H9 (cell line): Measurements from ENCODE around the gene N4BP3. TPM values are rescaled to one million over a fixed set of nuclear protein-coding genes. Genes with fewer than 3 reads are reported as not detected.

Experiments
- DNase-seq: peaks from one replicate; pipeline ENCODE4 v3.0.0-alpha.2; 2017
- H2AFZ ChIP-seq: one replicate; pipeline ENCODE4 v1.6.1; 2013; ENCODE audit warnings: mild to moderate bottlenecking, low read length, control low read depth, moderate library complexity
- H2AK5ac ChIP-seq: 2 replicates; pipeline ENCODE4 v1.6.1; 2013; ENCODE audit warnings: low read length, control low read depth, mixed read lengths; ENCODE audit not compliant: insufficient read length
- H2BK120ac ChIP-seq: one replicate; pipeline ENCODE4 v1.6.1; 2013; ENCODE audit warnings: low read depth, mild to moderate bottlenecking, low read length, control low read depth, inconsistent platforms; ENCODE audit not compliant: poor library complexity, severe bottlenecking
- H2BK12ac ChIP-seq: 2 replicates; pipeline ENCODE4 v1.6.1; 2013; ENCODE audit warnings: low read length, control low read depth, mixed read lengths, low read depth; ENCODE audit not compliant: insufficient read length
- H2BK15ac ChIP-seq: 2 replicates; pipeline ENCODE4 v1.6.1; 2013; ENCODE audit warnings: low read depth, low read length, control low read depth
- H2BK20ac ChIP-seq: one replicate; pipeline ENCODE4 v1.6.1; 2013; ENCODE audit warnings: low read depth, mild to moderate bottlenecking, low read length, control low read depth, inconsistent platforms; ENCODE audit not compliant: poor library complexity, severe bottlenecking
- H2BK5ac ChIP-seq: 2 replicates; pipeline ENCODE4 v1.6.1; 2013; ENCODE audit warnings: low read length, control low read depth, mixed read lengths; ENCODE audit not compliant: insufficient read length
- H3K14ac ChIP-seq: 2 replicates; pipeline ENCODE4 v1.6.1; 2013; ENCODE audit warnings: low read length, control low read depth; ENCODE audit not compliant: insufficient read depth
- H3K18ac ChIP-seq: 2 replicates; pipeline ENCODE4 v1.6.1; 2013; ENCODE audit warnings: low read depth, mild to moderate bottlenecking, mixed read lengths, low read length, control low read depth; ENCODE audit not compliant: insufficient read length
- H3K23ac ChIP-seq: 2 replicates; pipeline ENCODE4 v1.6.1; 2013; ENCODE audit warnings: low read length, control low read depth, mixed read lengths, low read depth; ENCODE audit not compliant: insufficient read length
- H3K23me2 ChIP-seq: 2 replicates; pipeline ENCODE4 v1.6.1; 2013; ENCODE audit warnings: low read depth, mild to moderate bottlenecking, mixed read lengths, low read length, control low read depth; ENCODE audit not compliant: insufficient read length, poor library complexity, severe bottlenecking
- H3K27ac ChIP-seq: 2 replicates; pipeline ENCODE4 v1.5.1; 2013; ENCODE audit warnings: low read length, control low read depth, mixed read lengths, low read depth; ENCODE audit not compliant: insufficient read length
- H3K27me3 ChIP-seq: 2 replicates; pipeline ENCODE4 v1.6.1; 2013; ENCODE audit warnings: low read length, control low read depth, inconsistent platforms; ENCODE audit not compliant: insufficient read depth
- H3K4ac ChIP-seq: 2 replicates; pipeline ENCODE4 v1.6.1; 2013; ENCODE audit warnings: low read depth, mild to moderate bottlenecking, control low read depth, inconsistent platforms, low read length, moderate library complexity
- H3K4me1 ChIP-seq: 2 replicates; pipeline ENCODE4 v1.6.1; 2013; ENCODE audit warnings: low read length, control low read depth, inconsistent platforms; ENCODE audit not compliant: insufficient read depth
- H3K4me2 ChIP-seq: 2 replicates; pipeline ENCODE4 v1.6.1; 2013; ENCODE audit warnings: low read length, control low read depth, mixed read lengths; ENCODE audit not compliant: insufficient read length, insufficient read depth
- H3K56ac ChIP-seq: 2 replicates; pipeline ENCODE4 v1.6.1; 2013; ENCODE audit warnings: low read depth, mild to moderate bottlenecking, mixed read lengths, low read length, control low read depth; ENCODE audit not compliant: insufficient read length
- H3K79me1 ChIP-seq: 2 replicates; pipeline ENCODE4 v1.6.1; 2013; ENCODE audit warnings: low read depth, mild to moderate bottlenecking, moderate library complexity, low read length, control low read depth, inconsistent platforms; ENCODE audit not compliant: insufficient read depth, poor library complexity, severe bottlenecking
- H3K79me2 ChIP-seq: 2 replicates; pipeline ENCODE4 v1.6.1; 2013; ENCODE audit warnings: low read length, control low read depth, inconsistent platforms; ENCODE audit not compliant: insufficient read depth
- H3K9ac ChIP-seq: 2 replicates; pipeline ENCODE4 v1.6.1; 2013; ENCODE audit warnings: low read length, control low read depth, mixed read lengths; ENCODE audit not compliant: insufficient read length; ENCODE audit errors: extremely low read depth
- H3K9me3 ChIP-seq: one replicate; pipeline ENCODE4 v1.6.1; 2013; ENCODE audit warnings: low read depth, low read length, inconsistent platforms; ENCODE audit not compliant: control insufficient read depth
- H3T11ph ChIP-seq: one replicate; pipeline ENCODE4 v1.6.1; 2013; ENCODE audit warnings: mild to moderate bottlenecking, low read length, control low read depth, inconsistent platforms
- H4K20me1 ChIP-seq: one replicate; pipeline ENCODE4 v1.6.1; 2013; ENCODE audit not compliant: control insufficient read depth, insufficient read length, insufficient read depth
- H4K5ac ChIP-seq: 2 replicates; pipeline ENCODE4 v1.6.1; 2013; ENCODE audit warnings: low read depth, mild to moderate bottlenecking, mixed read lengths, low read length, control low read depth; ENCODE audit not compliant: insufficient read length
- H4K8ac ChIP-seq: replicated peaks from 2 replicates; pipeline ENCODE4 v1.6.1; 2013; ENCODE audit warnings: low read length, control low read depth, mixed read lengths, low read depth; ENCODE audit not compliant: insufficient read length
- H4K91ac ChIP-seq: 2 replicates; pipeline ENCODE4 v1.6.1; 2013; ENCODE audit warnings: low read depth, mild to moderate bottlenecking, moderate library complexity, mixed read lengths, low read length, control low read depth; ENCODE audit not compliant: insufficient read length
- H3K27ac Mint-ChIP-seq, 3 experiments: 2 replicates in 2 of 3; 3 replicates in 1 of 3; pipeline ENCODE4 v1.8.0; 2020 to 2021; ENCODE audit warnings: mixed read lengths in 3 of 3, mild to moderate bottlenecking in 1 of 3, moderate library complexity in 1 of 3
- H3K27me3 Mint-ChIP-seq: 2 replicates; pipeline ENCODE4 v1.8.0; 2021; ENCODE audit warnings: low read depth, mild to moderate bottlenecking, moderate library complexity, mixed read lengths
- H3K36me3 Mint-ChIP-seq, 3 experiments: 2 replicates in 2 of 3; 3 replicates in 1 of 3; pipeline ENCODE4 v1.8.0; 2020 to 2021; ENCODE audit warnings: low read depth in 3 of 3, mixed read lengths in 3 of 3; ENCODE audit not compliant: insufficient read depth in 1 of 3
- H3K4me1 Mint-ChIP-seq, 2 experiments: 2 replicates each; pipeline ENCODE4 v1.8.0; 2020; ENCODE audit warnings: mixed read lengths in 2 of 2
- H3K4me3 Mint-ChIP-seq, 2 experiments: 2 replicates in 1 of 2; 3 replicates in 1 of 2; pipeline ENCODE4 v1.8.0; 2020 to 2021; ENCODE audit warnings: mild to moderate bottlenecking in 2 of 2, mixed read lengths in 2 of 2, moderate library complexity in 1 of 2
- H3K9me3 Mint-ChIP-seq, 2 experiments: 2 replicates in 1 of 2; 3 replicates in 1 of 2; pipeline ENCODE4 v1.8.0; 2020; ENCODE audit warnings: mild to moderate bottlenecking in 2 of 2, mixed read lengths in 2 of 2, moderate library complexity in 1 of 2
- WGBS: extraction: QIAGEN DNeasy Blood & Tissue Kit; methylation state at CpG from one replicate; pipeline ENCODE4 v1.1.7; 2013; ENCODE audit warnings: missing lambda C conversion rate, low lambda C conversion rate, mixed read lengths; ENCODE audit not compliant: insufficient read length; ENCODE audit errors: extremely low coverage; 5-methylcytosine and 5-hydroxymethylcytosine counted together
- total RNA-seq: library from RNA; stranded (reverse); gene quantifications from 2 replicates; pipeline ENCODE4 v1.2.1, GENCODE V29; 2021
- TF ChIP-seq, protein P1 (sequence below): fragments of 200-600 bp; sonication (generic); conservative IDR thresholded peaks from 3 replicates; pipeline ENCODE4 v1.8.0; 2021; ENCODE audit warnings: antibody characterized with exemption, mild to moderate bottlenecking

The N4BP3 gene
- total RNA-seq, 1 experiment from 2014 or later, result 32.1 TPM

DNA sequence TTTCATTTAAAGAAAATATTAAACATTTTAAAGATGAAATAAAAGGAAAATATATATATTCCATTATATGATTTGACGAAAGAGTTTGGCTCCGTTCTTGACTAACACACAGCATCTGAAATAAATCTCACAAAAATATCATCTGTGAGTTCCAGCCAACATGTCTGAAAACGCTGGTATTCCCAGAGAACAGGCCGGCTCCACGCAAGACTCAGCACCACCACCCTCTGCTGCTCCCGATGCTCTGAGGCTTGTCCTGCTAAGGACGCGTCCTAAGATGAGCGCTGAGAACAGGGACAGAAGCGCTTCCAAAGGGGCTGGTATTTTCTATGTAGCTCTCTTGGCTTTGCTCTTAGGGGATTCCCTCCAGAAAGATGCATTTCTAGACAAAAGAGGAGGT, 40.6 kb upstream of the N4BP3 start:
- Histone ChIP-seq H3K79me2 (no peaks in the 10 kb centered on the region), H3K9ac (no peak overlapping the region), H4K91ac (no peak overlapping the region), H2BK5ac (no peak overlapping the region), H4K5ac (no peak overlapping the region), H3K23me2 (no peaks in the 10 kb centered on the region), H4K20me1 (no peaks in the 10 kb centered on the region), H3K27ac (no peak overlapping the region), H3K23ac (no peak overlapping the region), H3K27me3 (no peaks in the 10 kb centered on the region; the same call in 1 of the 2 replicates), H2BK12ac (no peak overlapping the region), H3K14ac (no peak overlapping the region), H2BK15ac (no peak overlapping the region), H3K4me2 (no peak overlapping the region), H3T11ph (no peak overlapping the region), H3K4ac (no peak overlapping the region), H2BK120ac (no peak overlapping the region), H3K4me1 (no peaks in the 10 kb centered on the region; the same call in 1 of the 2 replicates), H2AFZ (no peak overlapping the region), H3K18ac (no peak overlapping the region), H4K8ac (no peak overlapping the region), H3K56ac (no peak overlapping the region), H3K79me1 (no peaks in the 10 kb centered on the region), H2AK5ac (no peak overlapping the region), H3K9me3 (no peaks in the 10 kb centered on the region), H2BK20ac (no peak overlapping the region)
- Mint-ChIP-seq H3K27me3 (peaks cover 28% of the 10 kb centered on the region), H3K4me1 (peaks cover 5 to 11% of the 10 kb centered on the region in 2 experiments), H3K36me3 (no peaks in the 10 kb centered on the region), H3K4me3 (no peak overlapping the region), H3K27ac (no peak overlapping the region), H3K9me3 (no peaks in the 10 kb centered on the region)
- no CpG with 5 or more reads among the region's 10 CpGs for WGBS
- DNase-seq, result no peak
- TF ChIP-seq, protein P1, sequence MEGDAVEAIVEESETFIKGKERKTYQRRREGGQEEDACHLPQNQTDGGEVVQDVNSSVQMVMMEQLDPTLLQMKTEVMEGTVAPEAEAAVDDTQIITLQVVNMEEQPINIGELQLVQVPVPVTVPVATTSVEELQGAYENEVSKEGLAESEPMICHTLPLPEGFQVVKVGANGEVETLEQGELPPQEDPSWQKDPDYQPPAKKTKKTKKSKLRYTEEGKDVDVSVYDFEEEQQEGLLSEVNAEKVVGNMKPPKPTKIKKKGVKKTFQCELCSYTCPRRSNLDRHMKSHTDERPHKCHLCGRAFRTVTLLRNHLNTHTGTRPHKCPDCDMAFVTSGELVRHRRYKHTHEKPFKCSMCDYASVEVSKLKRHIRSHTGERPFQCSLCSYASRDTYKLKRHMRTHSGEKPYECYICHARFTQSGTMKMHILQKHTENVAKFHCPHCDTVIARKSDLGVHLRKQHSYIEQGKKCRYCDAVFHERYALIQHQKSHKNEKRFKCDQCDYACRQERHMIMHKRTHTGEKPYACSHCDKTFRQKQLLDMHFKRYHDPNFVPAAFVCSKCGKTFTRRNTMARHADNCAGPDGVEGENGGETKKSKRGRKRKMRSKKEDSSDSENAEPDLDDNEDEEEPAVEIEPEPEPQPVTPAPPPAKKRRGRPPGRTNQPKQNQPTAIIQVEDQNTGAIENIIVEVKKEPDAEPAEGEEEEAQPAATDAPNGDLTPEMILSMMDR, result no peak
